HPDE6-E6E7 (cell line): ENCODE results near the gene MUC13.
"Not testable (repeated sequence)": the region's sequence is repeated elsewhere in the genome, so short reads cannot be mapped to it uniquely, and the experiment has no call there.

Experiments used
- DNase-seq: peaks from one replicate; pipeline ENCODE4 v3.0.0; 2011; ENCODE audit warnings: missing footprints; ENCODE audit errors: extremely low spot score

The MUC13 gene

GRCh38 chr3:124934577-124934976 lies at the start of gene MUC13:
Gene MUC13 (minus strand): TSS chr3:124934751. CDS start chr3:124934712, 39 bp downstream.
- no peak for DNase-seq

GRCh38 chr3:124982855-124983254 lies 48.3 kb upstream of the MUC13 start:
- DNase-seq, result no peak

GRCh38 chr3:124981472-124981871 lies 46.9 kb upstream of the MUC13 start:
- DNase-seq, result no peak

GRCh38 chr3:124978627-124979026 lies 44.1 kb upstream of the MUC13 start:
- DNase-seq, result no peak

GRCh38 chr3:124976383-124976782 lies 41.8 kb upstream of the MUC13 start:
- DNase-seq, result no peak

- DNase-seq, result no peak
These were observed 40.1 kb upstream of the MUC13 start for GRCh38 chr3:124974691-124975090.

GRCh38 chr3:124973290-124973689 lies 38.7 kb upstream of the MUC13 start:
- DNase-seq, result no peak

GRCh38 chr3:124972457-124972856 lies 37.9 kb upstream of the MUC13 start:
- no peak for DNase-seq

- no peak for DNase-seq
These were observed 35.6 kb upstream of the MUC13 start for GRCh38 chr3:124969963-124970722.

GRCh38 chr3:124969190-124969589 lies 34.6 kb upstream of the MUC13 start:
- no peak for DNase-seq

GRCh38 chr3:124967964-124968363 lies 33.4 kb upstream of the MUC13 start:
- DNase-seq, result no peak

GRCh38 chr3:124966521-124967445 lies 32.2 kb upstream of the MUC13 start:
- DNase-seq, result no peak

GRCh38 chr3:124965413-124965812 lies 30.9 kb upstream of the MUC13 start:
- no peak for DNase-seq

GRCh38 chr3:124964387-124964786 lies 29.8 kb upstream of the MUC13 start:
- no peak for DNase-seq

GRCh38 chr3:124963755-124964154 lies 29.2 kb upstream of the MUC13 start:
- DNase-seq, result no peak

GRCh38 chr3:124962403-124962940 lies 27.9 kb upstream of the MUC13 start:
- DNase-seq, result no peak

GRCh38 chr3:124960698-124961097 lies 26.1 kb upstream of the MUC13 start:
- DNase-seq, result no peak

- DNase-seq, result no peak
These were observed 25.6 kb upstream of the MUC13 start for GRCh38 chr3:124960105-124960504.

- not testable (repeated sequence) for DNase-seq
These were observed 23.4 kb upstream of the MUC13 start for GRCh38 chr3:124957951-124958350.

GRCh38 chr3:124952282-124952855 lies 17.8 kb upstream of the MUC13 start:
- DNase-seq, result no peak

GRCh38 chr3:124951511-124952281 lies 17.1 kb upstream of the MUC13 start:
- DNase-seq, result no peak
